Fibroblast of lung (primary cell): ENCODE data around the gene MYO1D.
A peak's percentile ranks its signal among the peaks of the same experiment; 100 is the strongest.

ENCODE experiments used
- EZH2 ChIP-seq: IDR thresholded peaks from 2 replicates; pipeline ENCODE4 v1.5.1; 2012; ENCODE audit warnings: low read length, control low read depth, mild to moderate bottlenecking; ENCODE audit errors: missing control alignments
- TF ChIP-seq, protein P1 (sequence below), 2 donors: IDR thresholded peaks in 1 of 2; conservative IDR thresholded peaks in 1 of 2; 1 replicate in 1 of 2; 2 replicates in 1 of 2; pipeline ENCODE4 v1.5.1; 2011 to 2012; ENCODE audit warnings: low read length in 2 of 2, control low read depth in 1 of 2, inconsistent platforms in 1 of 2, low read depth in 1 of 2, mild to moderate bottlenecking in 1 of 2

GRCh38 chr17:32912218-32912897 lies 35.4 kb upstream of the MYO1D start:
- TF ChIP-seq, protein P1, sequence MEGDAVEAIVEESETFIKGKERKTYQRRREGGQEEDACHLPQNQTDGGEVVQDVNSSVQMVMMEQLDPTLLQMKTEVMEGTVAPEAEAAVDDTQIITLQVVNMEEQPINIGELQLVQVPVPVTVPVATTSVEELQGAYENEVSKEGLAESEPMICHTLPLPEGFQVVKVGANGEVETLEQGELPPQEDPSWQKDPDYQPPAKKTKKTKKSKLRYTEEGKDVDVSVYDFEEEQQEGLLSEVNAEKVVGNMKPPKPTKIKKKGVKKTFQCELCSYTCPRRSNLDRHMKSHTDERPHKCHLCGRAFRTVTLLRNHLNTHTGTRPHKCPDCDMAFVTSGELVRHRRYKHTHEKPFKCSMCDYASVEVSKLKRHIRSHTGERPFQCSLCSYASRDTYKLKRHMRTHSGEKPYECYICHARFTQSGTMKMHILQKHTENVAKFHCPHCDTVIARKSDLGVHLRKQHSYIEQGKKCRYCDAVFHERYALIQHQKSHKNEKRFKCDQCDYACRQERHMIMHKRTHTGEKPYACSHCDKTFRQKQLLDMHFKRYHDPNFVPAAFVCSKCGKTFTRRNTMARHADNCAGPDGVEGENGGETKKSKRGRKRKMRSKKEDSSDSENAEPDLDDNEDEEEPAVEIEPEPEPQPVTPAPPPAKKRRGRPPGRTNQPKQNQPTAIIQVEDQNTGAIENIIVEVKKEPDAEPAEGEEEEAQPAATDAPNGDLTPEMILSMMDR (conservative IDR thresholded peaks at IDR 0.05 in 1 of 2, IDR thresholded peaks at IDR 0.05 in 1 of 2; ENCODE audit: low read depth in 1 of 2, low read length in 2 of 2), result peak; percentile 27 to 35
- TF ChIP-seq EZH2, result no peak
